H4 (cell line): Measurements from ENCODE around the gene TPP2. TPM values are rescaled to one million over a fixed set of nuclear protein-coding genes. Genes with fewer than 3 reads are reported as not detected.

Experiments used
- DNase-seq: peaks from one replicate; pipeline ENCODE4 v3.0.0-alpha.2; 2015; ENCODE audit warnings: low spot score
- total RNA-seq: library from RNA; depleted of rRNA; stranded (reverse); fragments of >200 nt; shearing (Covaris generic); gene quantifications from 2 replicates; pipeline ENCODE4 v1.2.3, GENCODE V29; 2014

TPP2 gene
- total RNA-seq, 1 experiment from 2014 or later: 27.1 TPM

DNA sequence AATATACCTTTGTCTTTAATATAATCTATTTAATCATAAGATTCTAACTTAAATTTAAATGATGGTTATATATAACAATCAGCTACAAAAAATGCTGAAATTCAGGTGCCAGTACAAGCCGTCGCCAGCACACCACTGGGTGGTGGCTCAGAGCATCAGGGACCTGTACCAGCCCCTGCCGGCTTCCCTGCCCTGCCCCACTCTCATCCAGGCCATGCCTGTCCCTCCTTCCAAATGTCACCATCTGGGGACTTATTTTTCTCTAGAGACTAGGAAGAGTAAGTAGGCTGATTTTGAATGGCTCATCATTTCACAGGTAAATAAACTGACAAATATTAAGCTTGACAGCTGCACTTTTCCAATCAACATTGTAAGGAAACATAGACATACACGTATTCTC lies 96.5 kb downstream of the TPP2 start:
- no peak for DNase-seq

DNA sequence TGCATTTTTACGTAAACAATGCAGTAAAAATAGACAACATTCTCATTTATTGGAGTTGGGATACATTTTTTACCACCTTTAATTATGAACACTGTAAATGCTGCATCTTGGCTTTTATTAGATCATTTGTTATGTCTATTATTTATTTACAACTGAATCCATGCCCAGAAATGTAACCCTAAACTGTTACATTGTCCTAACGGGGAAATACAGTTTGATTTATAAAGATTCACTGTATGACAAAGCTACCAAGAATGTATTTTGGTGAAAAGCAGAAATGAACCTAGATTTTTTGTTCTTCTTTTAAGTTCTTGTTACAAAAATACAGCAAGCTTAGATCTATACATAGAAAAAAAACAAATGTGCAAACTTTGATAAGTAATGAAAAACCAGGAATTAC lies 97.0 kb downstream of the TPP2 start:
- DNase-seq: no peak

DNA sequence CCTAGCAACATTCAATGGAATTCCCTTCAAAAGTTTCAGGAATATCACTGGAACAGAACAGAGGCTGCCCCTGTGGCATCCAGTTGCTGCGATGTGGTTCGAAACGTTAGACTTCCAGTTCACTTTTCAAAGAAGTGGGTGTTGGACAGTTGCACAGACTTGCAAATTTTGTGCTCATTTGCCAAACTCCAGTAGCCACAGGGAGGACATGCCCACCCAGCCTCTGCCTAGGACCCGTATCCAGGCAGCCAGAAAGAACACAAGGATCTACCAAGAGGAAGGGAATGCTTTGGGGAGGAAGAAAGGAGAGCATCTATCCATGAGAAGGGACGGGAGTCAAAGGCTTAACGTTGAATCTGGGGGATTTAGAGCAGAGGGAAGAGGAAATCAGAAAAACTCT lies 98.2 kb downstream of the TPP2 start, which contains the start of gene METTL21C:
Gene METTL21C (minus strand): TSS at position 108 of the 400 bp plus-strand sequence. CDS start 546 bp downstream, outside the sequence.
- DNase-seq: no peak

DNA sequence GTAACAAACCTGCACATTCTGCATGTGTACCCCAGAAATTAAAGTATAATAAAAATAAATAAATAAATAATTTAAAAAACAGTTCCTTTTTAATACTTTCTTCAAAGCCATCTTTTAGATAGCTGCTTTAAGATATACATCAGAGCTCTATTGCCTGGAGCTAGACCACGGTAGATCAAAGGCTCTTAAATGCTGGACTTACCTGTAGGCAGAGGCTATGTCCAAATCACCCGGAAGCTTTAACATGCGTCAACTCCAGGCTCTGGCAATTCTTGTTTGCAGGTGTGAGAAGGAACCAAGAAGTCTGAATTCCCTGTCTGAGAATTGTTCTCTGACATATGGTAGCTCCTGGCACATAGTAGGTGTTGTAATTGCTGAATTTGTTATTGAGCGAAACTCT lies 99.7 kb downstream of the TPP2 start:
- no peak for DNase-seq

DNA sequence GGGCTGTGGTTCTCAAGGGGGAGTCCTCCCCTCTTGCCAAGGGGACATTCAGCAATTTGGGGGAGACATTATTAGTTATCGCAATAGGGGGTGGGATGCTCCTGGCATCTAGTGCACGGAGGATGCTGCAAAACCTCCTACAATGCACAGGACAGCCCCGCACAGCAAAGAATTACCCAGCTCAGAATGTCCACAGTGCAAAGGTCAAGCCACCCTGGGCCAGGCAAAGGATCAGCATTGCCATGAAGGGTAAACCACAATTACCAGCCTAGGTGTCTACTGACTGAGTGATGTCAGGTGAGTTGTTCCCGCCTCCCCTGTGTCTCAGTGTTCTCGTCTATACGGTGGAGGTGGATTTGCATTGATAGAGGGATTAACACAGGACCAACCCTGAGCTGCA lies 100.5 kb downstream of the TPP2 start:
- no peak for DNase-seq

DNA sequence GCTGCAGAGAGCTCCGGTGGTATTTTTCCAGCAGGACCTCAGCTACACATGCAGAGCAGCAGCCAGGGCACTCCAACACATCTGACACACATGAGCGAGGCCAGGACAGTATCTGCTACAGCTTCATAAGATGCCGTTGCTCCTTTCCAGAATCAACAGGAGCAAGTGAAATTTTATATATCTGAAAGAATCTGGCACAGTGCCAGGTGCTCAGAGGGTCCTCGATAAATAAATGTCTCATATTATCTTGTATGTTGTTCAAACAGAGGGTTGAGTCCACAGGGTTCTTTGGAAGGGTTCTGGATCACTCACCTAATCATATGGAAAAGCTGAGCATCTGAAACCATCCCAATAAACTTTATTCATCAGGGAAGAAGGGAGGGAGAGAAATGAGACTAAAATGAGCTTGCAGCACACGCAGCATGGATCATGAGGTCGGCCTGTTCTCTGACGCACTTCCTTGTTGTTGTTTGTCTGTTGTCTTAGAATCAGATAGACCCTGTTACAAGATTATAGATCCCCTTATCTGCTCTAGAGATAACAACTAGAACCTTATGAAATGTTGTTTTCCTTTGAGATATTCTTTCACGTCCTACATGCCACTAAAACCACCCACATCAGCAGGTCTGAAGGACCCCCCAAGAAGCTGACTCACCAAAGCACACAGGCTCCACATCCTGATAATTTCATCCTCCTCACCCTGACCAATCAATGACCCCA lies 101.3 kb downstream of the TPP2 start:
- no peak for DNase-seq

DNA sequence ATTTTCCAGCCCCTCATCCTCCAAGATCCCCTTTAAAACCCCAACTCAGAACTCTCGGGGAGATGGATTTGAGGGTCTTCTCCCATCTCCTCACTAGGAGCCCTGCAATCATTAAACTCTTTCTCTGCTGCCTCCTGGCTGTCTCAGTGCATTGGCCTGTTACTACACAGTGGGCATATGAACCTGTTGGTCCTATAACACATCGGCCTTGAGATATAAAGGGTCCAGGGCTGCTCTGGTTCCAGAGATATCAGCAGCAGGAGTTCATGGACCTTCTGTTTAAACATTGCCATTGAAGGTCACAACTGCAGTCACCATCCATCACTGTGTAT lies 101.8 kb downstream of the TPP2 start:
- DNase-seq: no peak

DNA sequence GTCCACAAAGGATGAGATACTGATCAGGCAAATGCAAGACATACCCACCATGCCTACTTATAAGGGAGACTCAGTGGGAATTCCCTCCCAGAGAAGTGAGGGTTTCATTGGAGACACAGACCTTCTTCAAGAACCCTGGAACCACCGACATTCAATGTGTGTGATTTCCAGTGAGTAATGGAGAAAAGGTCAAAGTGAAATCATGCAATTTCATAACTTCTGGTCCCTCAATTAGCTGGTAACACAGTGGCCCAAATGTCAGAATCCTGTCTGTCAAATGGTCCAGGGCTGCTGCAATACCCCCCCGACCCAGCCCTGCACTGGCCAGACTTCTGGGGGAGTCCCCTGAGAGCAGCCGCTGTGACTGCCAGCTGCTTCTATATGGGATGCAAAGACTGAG lies 102.7 kb downstream of the TPP2 start:
- DNase-seq: no peak

DNA sequence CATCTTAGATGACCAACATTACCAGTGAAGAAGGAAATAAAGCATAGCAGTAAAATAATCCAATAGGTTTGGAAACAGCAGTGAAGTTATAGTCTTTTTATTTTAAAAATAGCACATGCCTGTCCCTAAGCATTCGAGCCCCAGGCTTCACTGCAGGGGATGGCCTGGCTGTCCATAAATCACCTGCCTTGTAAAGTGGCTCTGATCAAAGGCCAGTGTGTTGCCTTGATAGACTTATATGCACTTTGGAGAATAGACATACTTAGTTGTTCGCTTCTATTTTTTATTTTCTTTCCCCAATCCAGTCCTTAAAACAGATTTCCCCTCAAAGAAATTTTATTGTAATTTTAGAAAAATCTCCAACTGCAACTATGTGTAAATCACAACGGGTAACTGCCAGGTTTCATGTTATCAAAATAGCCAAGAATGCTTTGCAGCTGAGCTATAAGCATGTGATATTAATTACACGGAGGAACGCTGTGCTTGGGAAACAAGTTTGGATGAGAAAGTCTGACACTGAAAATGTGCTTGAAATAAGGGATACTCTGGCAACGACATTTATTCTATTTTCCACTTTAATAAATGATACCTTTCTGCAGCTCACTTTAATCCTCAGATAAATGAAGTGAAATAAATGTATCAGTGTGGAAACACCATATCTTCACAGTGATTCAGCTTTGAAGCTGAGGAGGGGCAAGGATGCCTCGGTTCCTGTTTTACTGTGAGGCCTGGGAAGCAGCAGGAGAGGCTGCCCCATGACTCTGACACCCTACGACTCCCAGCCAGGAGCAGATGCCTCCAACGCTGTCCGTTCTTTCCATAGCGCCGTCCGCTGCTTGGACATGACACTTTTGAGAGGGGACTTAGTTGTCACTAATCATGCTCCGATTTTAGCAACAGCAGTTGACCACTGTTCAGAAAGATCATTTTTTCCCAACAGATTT lies 103.6 kb downstream of the TPP2 start:
- DNase-seq: no peak

DNA sequence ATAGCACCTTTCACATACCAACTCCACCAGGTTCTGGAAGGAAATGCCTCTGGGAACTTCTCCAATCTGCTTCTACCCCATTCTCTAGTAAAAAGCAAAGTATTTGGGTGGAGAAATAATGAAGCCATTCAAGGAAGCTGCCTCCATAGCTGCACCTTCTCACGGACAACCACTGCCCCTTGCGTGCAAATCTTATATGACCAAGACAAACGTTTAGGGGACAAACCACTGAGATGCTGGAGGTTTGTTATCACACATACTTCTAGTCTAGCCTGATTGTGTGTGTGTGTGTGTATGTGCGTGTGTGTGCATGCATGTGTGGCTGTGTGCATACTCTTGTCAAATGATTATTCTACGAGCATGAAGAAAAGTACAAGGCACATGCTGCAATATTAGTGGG lies 104.5 kb downstream of the TPP2 start:
- DNase-seq: no peak

DNA sequence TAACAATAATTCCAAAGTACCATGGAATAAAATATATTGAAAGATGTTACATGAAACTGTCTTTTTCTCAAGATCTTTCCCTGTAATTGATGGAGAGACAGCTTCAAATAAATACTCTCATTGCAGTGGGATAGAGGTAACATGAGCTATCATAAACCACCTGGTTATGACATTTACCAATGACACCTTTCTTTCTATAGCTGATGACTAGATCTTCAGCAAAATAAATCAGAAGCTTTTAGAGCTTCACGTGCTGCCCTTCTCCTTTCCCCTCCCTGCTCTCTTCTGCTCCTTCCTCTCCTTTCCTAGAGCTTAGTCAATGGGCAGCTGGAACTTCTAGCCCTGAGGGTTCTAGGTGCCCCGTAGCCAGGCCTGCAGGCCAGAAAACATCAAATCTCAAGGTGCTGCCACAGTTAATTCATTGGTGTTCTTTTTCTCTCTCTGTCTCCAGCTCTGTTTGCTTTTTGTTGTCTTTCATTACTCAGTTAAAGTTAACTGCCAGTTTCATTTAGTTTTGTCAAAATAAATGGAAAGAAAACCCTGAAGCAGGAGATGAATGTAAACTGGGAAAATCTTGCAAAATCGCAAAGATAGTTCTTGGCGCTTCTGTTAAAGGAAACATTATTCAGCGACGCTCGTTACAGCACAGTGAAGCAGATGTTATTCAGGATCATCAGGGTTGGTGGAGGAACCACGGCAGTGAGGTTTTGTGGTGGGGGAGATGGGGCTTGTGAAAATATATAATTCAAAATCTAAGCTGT lies 106.4 kb downstream of the TPP2 start:
- DNase-seq: no peak

DNA sequence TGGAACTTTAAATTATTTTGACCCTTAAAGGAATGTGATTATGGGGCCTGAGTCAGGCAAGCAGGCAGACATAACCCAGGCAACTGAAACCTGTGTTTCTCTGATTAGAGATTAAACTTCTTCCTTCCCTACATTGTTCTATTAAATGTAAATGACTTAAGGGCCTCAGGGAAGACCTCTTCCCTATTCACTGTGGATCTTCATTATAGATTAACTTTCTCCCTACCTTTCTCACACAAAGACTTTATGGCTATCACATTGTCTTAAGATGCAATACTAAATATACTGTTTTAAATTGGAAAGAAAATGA lies 106.9 kb downstream of the TPP2 start:
- no peak for DNase-seq

DNA sequence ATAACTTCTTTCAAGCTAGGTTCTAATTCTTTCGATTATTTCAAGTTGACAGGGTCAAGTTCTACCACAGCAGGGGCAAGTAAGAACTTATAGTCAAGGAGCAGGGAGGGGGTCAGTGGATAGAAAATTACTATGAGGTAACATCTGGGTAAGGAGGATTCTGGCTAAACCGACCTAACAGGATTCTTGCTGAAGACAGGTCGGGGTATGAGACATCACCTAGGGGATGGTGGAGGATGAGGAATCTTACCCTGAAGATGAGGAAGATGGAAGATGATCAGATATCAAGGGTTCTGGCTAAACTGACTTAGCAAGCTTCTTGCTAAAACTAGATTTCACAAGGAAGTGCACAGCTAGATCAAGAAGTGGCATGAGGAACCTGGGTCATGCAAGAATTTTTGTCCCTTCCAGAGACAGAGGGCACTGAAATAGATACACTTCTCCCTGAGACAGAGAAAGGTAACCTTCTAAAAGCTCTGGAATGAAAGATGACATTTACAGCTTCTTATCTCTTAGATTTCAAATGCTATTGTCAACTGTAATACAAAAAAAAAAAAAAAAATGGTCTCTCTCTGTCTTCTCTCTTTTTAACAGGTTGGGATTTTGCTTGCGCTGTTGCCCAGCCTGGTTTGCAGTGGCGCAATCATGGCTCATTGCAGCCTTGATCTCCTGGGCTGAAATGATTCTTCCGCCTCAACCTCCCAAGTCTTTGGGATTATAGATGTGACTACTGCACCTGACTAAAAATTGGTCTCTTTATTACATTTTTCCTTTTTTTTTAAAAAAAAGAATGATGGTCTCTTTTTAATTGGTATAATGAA lies 107.7 kb downstream of the TPP2 start:
- DNase-seq: no peak

DNA sequence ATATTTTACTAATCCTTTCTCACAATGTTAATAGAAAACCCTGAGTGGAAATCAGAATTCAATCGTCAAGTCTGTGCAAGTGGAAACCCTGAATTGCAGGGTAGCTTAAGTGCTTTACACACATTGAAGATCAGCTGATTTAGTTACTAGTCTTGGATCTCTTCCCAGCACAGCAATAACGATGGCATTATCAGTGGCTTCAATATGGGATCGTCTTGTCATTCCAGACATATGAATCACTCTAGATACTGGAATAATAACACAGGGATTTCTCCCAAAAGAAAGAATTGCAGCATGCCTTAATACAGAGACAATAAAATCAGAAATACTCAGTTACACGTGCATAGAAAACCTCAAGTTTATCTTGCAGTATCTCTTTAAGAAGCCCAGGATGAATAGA lies 110.7 kb downstream of the TPP2 start:
- DNase-seq: peak; percentile 21

DNA sequence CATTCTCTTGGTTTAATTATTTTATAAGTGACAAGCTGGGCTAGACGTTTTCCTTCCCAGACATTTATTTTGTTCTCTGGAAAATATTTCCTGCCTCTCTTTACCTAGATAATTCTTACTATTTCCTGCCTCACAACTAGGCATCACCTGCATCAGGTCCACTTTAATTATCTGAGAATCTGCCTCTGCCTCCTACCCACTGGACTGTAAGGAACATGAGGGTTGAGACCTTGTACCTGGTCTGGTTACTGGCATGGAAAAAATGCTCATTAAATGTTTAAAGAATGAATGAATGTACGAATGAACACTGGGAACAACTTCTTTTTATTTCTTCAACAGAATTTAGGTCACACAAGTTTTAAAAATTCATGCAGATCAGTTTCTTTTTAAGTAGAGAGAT lies 111.4 kb downstream of the TPP2 start:
- DNase-seq: no peak

DNA sequence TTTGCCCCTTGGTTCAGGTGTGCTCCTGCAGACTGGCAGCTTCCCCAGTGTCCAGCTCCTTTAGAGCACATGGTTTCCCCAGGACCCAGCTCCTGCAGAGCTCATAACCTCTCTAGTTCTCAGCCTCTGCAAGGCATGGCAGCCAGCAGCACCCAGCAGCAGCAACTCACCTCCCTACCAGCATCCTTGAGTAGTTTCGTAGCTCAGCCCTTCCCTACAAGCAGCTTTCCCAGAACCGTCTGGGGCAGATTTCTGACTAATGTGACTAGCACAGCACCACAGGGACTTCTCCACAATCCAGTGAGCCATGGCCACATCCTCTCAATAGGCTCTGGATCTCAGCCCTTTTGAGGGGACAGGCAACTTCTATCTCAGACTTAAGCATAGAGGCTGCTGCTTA lies 112.2 kb downstream of the TPP2 start:
- DNase-seq: no peak

DNA sequence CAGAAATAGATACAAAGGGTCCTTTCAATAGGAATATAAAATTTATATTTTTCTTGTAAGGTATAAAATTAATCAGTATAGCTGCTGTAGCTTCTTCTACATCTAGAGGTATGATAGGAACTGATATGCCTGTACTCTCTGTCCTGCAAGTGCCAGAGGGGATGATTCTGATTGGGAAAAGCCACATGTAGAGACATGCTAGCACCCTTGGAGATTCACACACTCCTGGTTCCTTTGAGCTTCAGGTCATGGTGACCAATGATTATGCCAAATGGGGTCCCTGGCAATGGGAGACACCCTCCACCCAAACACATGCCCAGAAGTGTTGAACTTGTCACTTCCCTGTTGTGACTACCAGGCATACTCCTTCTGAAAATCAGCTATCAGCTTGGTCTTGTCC lies 112.8 kb downstream of the TPP2 start:
- no peak for DNase-seq

DNA sequence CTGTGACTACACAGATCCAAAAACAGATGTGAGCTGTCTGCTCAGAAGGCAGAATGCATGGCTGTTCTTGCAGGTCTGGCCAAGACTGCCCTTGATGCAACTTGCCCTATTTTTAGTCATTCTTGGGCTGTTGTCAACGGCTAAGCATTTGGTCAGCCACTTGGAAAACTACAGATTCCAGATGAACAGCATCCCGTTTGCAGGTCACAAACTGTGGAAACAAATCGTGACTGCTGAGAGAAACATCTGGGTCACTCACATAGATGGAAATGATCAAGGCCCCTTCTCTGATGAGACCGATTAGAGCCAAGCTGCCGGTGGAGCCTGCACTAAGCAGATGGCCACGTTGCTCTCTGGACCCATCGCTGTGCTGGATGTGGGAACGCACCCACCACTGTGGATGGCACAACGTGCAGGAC lies 113.5 kb downstream of the TPP2 start:
- no peak for DNase-seq

DNA sequence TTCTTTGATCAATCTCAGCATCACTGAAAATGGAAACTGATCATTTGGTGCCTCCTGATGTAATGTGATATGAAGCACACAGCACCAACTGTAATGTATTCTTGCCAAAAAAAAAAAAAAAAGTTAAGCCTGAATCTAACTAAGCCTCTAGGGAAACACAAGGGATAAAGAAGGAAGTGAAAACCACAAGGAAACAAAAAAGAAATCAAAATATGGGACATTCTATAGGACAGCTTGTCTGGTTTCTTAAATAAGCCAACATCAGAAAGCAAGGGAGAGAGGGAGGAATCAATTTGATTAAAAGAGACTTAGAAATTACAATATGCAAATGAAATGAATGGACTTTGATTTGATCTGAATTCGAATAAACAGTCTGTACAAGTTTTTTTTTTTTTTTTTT lies 118.7 kb downstream of the TPP2 start:
- no peak for DNase-seq

DNA sequence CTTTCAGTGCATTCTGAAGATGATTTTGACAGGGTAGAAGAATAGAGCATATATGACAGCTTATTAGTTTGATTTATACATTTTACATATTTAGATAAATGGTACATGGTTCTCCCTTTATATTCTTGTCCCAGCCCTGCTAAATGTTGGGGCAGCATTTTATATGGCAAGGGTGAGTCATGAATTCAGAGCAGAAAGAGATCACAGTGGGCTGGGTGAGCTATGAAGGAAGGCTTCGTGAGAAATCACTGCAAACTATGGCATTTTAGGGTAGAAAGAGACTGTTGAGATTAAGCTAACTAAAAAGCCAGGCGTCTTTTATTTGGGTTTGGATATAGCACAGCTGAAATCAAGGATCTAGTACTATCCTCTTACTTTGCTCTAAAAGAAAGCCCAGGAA lies 122.0 kb downstream of the TPP2 start:
- DNase-seq: no peak

DNA sequence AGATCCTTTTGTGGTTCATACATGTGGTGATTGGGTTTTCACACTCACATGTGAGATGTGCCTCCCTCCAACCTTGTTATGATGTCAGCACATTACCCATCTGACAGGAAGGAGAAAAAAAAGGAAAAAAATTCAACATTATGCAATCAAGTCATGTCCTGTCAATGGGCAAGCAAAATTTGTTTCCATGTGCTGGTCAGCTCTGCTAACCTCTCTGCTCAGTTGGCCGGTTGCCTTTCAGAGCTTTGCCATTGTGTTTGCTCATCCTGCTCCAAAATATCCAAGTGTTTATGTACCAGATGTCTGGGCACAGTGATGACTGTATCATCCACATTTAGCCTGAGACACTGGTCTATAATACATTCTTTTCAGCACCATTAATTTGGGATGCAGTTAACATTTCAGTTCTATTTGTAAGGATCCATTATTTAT lies 125.0 kb downstream of the TPP2 start:
- DNase-seq: no peak

DNA sequence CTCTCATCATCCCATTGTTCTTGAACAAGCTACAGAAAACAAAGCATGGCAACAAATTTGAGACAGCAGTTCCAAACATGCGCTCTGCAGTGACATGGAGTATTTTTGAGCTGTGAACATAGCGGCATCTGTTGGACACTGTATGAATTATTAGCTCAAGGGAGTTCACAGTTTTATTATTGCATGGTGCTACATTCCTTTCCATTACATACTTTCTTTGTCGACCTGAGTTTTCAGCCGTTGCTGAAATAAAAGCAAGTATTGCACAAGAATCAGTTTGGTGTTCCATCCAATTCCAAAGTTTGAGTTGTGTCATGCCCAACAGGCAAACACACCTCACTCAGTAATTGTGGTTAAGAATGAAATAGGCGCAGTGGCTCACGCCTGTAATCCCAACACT lies 128.1 kb downstream of the TPP2 start:
- DNase-seq: peak; percentile 21
